IPS DF 6.9 (cell line): ENCODE measurements around the gene AOPEP.

ENCODE experiments used
- DNase-seq: peaks from one replicate; pipeline ENCODE4 v3.0.0-alpha.2; 2013; ENCODE audit warnings: low read depth, low spot score
- H3K27ac ChIP-seq: one replicate; pipeline ENCODE4 v1.5.1; 2013; ENCODE audit warnings: low read length, control low read depth
- H3K27me3 ChIP-seq: 2 replicates; pipeline ENCODE4 v1.6.1; 2013; ENCODE audit warnings: mild to moderate bottlenecking, low read length; ENCODE audit not compliant: control insufficient read depth, insufficient read depth
- H3K36me3 ChIP-seq: 2 replicates; pipeline ENCODE4 v1.6.1; 2013; ENCODE audit warnings: low read length; ENCODE audit not compliant: control insufficient read depth, insufficient read depth
- H3K4me1 ChIP-seq: 2 replicates; pipeline ENCODE4 v1.6.1; 2013; ENCODE audit warnings: low read length; ENCODE audit not compliant: control insufficient read depth, insufficient read depth
- H3K4me3 ChIP-seq: 2 replicates; pipeline ENCODE4 v1.5.1; 2013; ENCODE audit warnings: mild to moderate bottlenecking, low read length
- H3K9me3 ChIP-seq: 2 replicates; pipeline ENCODE4 v1.6.1; 2013; ENCODE audit warnings: low read length, inconsistent platforms; ENCODE audit not compliant: control insufficient read depth, insufficient read depth
- WGBS: extraction: QIAGEN DNeasy Blood & Tissue Kit; methylation state at CpG from one replicate; pipeline ENCODE4 v1.1.7; 2013; ENCODE audit warnings: mixed read lengths, missing lambda C conversion rate; ENCODE audit not compliant: insufficient read length, insufficient coverage; 5-methylcytosine and 5-hydroxymethylcytosine counted together

AOPEP gene

DNA sequence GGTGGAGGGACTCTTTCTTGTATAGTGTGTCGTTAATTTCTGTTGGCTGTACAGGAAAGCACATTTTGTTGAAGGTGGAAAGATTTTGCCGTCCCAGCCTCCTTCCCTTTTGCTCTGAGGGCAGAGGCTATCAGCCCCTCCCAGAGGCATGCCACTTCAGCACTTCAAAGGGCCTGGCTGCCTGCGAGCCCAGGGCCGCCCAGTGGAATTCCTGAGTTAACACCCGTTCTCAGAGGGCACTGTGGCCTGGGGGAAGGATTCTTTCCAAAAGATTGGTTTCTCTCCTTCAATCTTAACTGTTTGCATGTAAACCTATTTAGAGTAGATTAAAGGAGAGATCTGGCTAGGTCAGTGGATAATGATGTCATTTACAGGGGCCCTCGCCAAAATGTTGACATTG lies 352.4 kb downstream of the AOPEP start:
- H3K4me1 ChIP-seq: peaks cover 3% of the 10 kb centered on the region; the same call in 1 of the 2 replicates
- DNase-seq: no peak
- no CpG with 5 or more reads among the region's 6 CpGs for WGBS
- no peaks in the 10 kb centered on the region; the same call in 1 of the 2 replicates for H3K27me3 ChIP-seq
- no peak overlapping the region for H3K4me3 ChIP-seq
- H3K9me3 ChIP-seq: no peaks in the 10 kb centered on the region
- no peak overlapping the region for H3K27ac ChIP-seq
- H3K36me3 ChIP-seq: 0 out of 2 replicates have a peak, but pooled peaks cover 5% of the 10 kb centered on the region

GRCh38 chr9:95079461-95079860 lies 353.0 kb downstream of the AOPEP start:
- Histone ChIP-seq H3K36me3 (0 out of 2 replicates have a peak, but pooled peaks cover 5% of the 10 kb centered on the region), H3K4me1 (peaks cover 3% of the 10 kb centered on the region; the same call in 1 of the 2 replicates)

GRCh38 chr9:95080961-95081647 lies 354.6 kb downstream of the AOPEP start:
- Histone ChIP-seq H3K27me3 (no peaks in the 10 kb centered on the region; the same call in 1 of the 2 replicates), H3K9me3 (no peaks in the 10 kb centered on the region), H3K27ac (no peak overlapping the region), H3K36me3 (0 out of 2 replicates have a peak, but pooled peaks cover 5% of the 10 kb centered on the region), H3K4me1 (peaks cover 3% of the 10 kb centered on the region; the same call in 1 of the 2 replicates), H3K4me3 (no peak overlapping the region)
- WGBS: no CpG with 5 or more reads among the region's 20 CpGs
- DNase-seq: no peak

More at GRCh38 chr9:95079461-95079860, 353.0 kb downstream of the AOPEP start:
- no peak for DNase-seq
- H3K4me3 ChIP-seq: no peak overlapping the region
- no peak overlapping the region for H3K27ac ChIP-seq
- no CpG with 5 or more reads among the region's 10 CpGs for WGBS
- H3K27me3 ChIP-seq: no peaks in the 10 kb centered on the region; the same call in 1 of the 2 replicates
- no peaks in the 10 kb centered on the region for H3K9me3 ChIP-seq

GRCh38 chr9:95081998-95082397 lies 355.5 kb downstream of the AOPEP start:
- Histone ChIP-seq H3K4me1 (peaks cover 3% of the 10 kb centered on the region; the same call in 1 of the 2 replicates), H3K27ac (no peak overlapping the region), H3K4me3 (no peak overlapping the region), H3K27me3 (no peaks in the 10 kb centered on the region), H3K9me3 (no peaks in the 10 kb centered on the region), H3K36me3 (0 out of 2 replicates have a peak, but pooled peaks cover 5% of the 10 kb centered on the region)
- DNase-seq: no peak
- WGBS: no CpG with 5 or more reads among the region's 19 CpGs

- Histone ChIP-seq H3K4me1 (peaks cover 3% of the 10 kb centered on the region; the same call in 1 of the 2 replicates), H3K27me3 (no peaks in the 10 kb centered on the region), H3K4me3 (no peak overlapping the region), H3K27ac (no peak overlapping the region), H3K9me3 (no peaks in the 10 kb centered on the region), H3K36me3 (0 out of 2 replicates have a peak, but pooled peaks cover 5% of the 10 kb centered on the region)
- WGBS: no CpG with 5 or more reads among the region's 18 CpGs
- no peak for DNase-seq
Observed at GRCh38 chr9:95082401-95083084, 356.0 kb downstream of the AOPEP start.

DNA sequence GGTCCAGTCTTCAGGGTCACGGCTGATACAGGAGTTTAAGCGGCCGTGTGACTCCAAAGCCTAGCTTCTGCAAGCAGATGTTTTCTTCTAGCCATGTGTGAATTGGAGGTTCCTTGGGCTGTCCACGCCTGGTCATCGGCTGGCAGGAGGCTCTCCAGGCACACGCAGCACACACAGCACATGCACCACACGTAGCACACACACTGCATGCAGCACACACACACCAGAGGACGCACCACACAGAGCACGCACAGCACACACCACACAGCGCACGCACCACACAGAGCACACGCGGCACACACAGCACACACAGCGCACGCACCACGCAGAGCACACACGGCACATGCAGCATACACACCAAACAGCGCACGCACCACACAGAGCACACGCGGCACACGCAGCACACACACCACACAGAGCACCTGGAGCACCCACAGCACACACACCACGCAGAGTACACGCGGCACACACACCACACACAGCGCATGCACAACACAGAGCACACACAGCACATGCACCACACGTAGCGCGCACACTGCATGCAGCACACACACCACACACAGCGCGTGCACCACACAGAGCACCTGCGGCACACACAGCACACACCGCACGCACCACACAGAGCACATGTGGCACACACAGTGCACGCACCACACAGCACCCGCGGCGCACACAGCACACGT lies 356.7 kb downstream of the AOPEP start:
- H3K27ac ChIP-seq: no peak overlapping the region
- no CpG with 5 or more reads among the region's 39 CpGs for WGBS

GRCh38 chr9:95084254-95084934 lies 357.9 kb downstream of the AOPEP start:
- WGBS: no CpG with 5 or more reads among the region's 19 CpGs
- 0 out of 2 replicates have a peak, but pooled peaks cover 5% of the 10 kb centered on the region for H3K36me3 ChIP-seq
- no peaks in the 10 kb centered on the region for H3K4me1 ChIP-seq
- no peak overlapping the region for H3K27ac ChIP-seq
- H3K4me3 ChIP-seq: no peak overlapping the region
- H3K9me3 ChIP-seq: no peaks in the 10 kb centered on the region
- H3K27me3 ChIP-seq: no peaks in the 10 kb centered on the region
- no peak for DNase-seq

More for the DNA sequence above, 356.7 kb downstream of the AOPEP start:
- no peaks in the 10 kb centered on the region for H3K9me3 ChIP-seq
- H3K4me1 ChIP-seq: peaks cover 3% of the 10 kb centered on the region; the same call in 1 of the 2 replicates
- H3K36me3 ChIP-seq: 0 out of 2 replicates have a peak, but pooled peaks cover 5% of the 10 kb centered on the region
- DNase-seq: no peak
- H3K27me3 ChIP-seq: no peaks in the 10 kb centered on the region
- H3K4me3 ChIP-seq: no peak overlapping the region

GRCh38 chr9:95085036-95085770 lies 358.7 kb downstream of the AOPEP start:
- Histone ChIP-seq H3K36me3 (0 out of 2 replicates have a peak, but pooled peaks cover 5% of the 10 kb centered on the region), H3K9me3 (no peaks in the 10 kb centered on the region), H3K27me3 (no peaks in the 10 kb centered on the region), H3K4me3 (no peak overlapping the region), H3K4me1 (no peaks in the 10 kb centered on the region), H3K27ac (no peak overlapping the region)
- no CpG with 5 or more reads among the region's 29 CpGs for WGBS
- no peak for DNase-seq

- WGBS: no CpG with 5 or more reads among the region's 40 CpGs
- no peak overlapping the region for H3K27ac ChIP-seq
- 0 out of 2 replicates have a peak, but pooled peaks cover 5% of the 10 kb centered on the region for H3K36me3 ChIP-seq
Observed at GRCh38 chr9:95085861-95086563, 359.5 kb downstream of the AOPEP start.

More at GRCh38 chr9:95085861-95086563, 359.5 kb downstream of the AOPEP start:
- no peaks in the 10 kb centered on the region for H3K27me3 ChIP-seq
- H3K4me1 ChIP-seq: no peaks in the 10 kb centered on the region
- no peaks in the 10 kb centered on the region for H3K9me3 ChIP-seq
- no peak overlapping the region for H3K4me3 ChIP-seq
- no peak for DNase-seq
